H1 (cell line): ENCODE results near the gene COX5B. TPM values are rescaled to one million over a fixed set of nuclear protein-coding genes. Genes with fewer than 3 reads are reported as not detected.

ENCODE experiments used
- CTCF ChIA-PET: fragments of 300-600 bp; sonication (Branson Sonifier 250); formaldehyde crosslinking; loops from one replicate; lab custom pipeline; 2021; ENCODE audit not compliant: partially characterized antibody; lab: Charles Lee
- POLR2A ChIA-PET: fragments of 300-600 bp; sonication (Branson Sonifier 250); formaldehyde crosslinking; loops from one replicate; lab custom pipeline; 2021; ENCODE audit warnings: inconsistent platforms; ENCODE audit not compliant: partially characterized antibody; lab: Charles Lee
- DNase-seq, 2 experiments: peaks; one replicate each; pipeline versions ENCODE4 v3.0.0 to v3.0.0-alpha.2; 2010 to 2022; ENCODE audit warnings: low spot score in 2 of 2, low read depth in 1 of 2, mixed read lengths in 1 of 2
- FAIRE-seq: peaks from 2 replicates; lab custom pipeline; 2011; peaks lifted over from hg19 to GRCh38; lab: Jason Lieb, UNC
- H2AFZ ChIP-seq: 2 replicates; pipeline ENCODE4 v1.8.1; 2012; ENCODE audit warnings: low read length, inconsistent platforms
- H2AK5ac ChIP-seq: 2 replicates; pipeline ENCODE4 v1.6.1; 2013; ENCODE audit warnings: low read depth, low read length
- H2BK120ac ChIP-seq: replicated peaks from 2 replicates; pipeline ENCODE3; 2013; ENCODE audit warnings: low read depth, low read length, inconsistent platforms
- H2BK12ac ChIP-seq: 2 replicates; pipeline ENCODE4 v1.6.1; 2013; ENCODE audit warnings: low read depth, low read length
- H2BK15ac ChIP-seq: 2 replicates; pipeline ENCODE4 v1.6.1; 2013; ENCODE audit warnings: low read length
- H2BK20ac ChIP-seq: 2 replicates; pipeline ENCODE4 v1.6.1; 2013; ENCODE audit warnings: low read length
- H2BK5ac ChIP-seq: 2 replicates; pipeline ENCODE4 v1.6.1; 2013; ENCODE audit warnings: low read depth, low read length
- H3K14ac ChIP-seq: 2 replicates; pipeline ENCODE4 v1.6.1; 2013; ENCODE audit warnings: inconsistent platforms; ENCODE audit not compliant: insufficient read length
- H3K18ac ChIP-seq: 2 replicates; pipeline ENCODE4 v1.6.1; 2013; ENCODE audit warnings: low read length; ENCODE audit errors: extremely low read depth
- H3K23ac ChIP-seq: 2 replicates; pipeline ENCODE4 v1.6.1; 2013; ENCODE audit warnings: inconsistent platforms; ENCODE audit not compliant: insufficient read length
- H3K23me2 ChIP-seq: 2 replicates; pipeline ENCODE4 v1.6.1; 2013; ENCODE audit warnings: low read depth, low read length
- H3K27ac ChIP-seq: 2 replicates; pipeline ENCODE4 v1.6.1; 2011; ENCODE audit warnings: low read depth, low read length, inconsistent platforms
- H3K27me3 ChIP-seq, 4 experiments: replicated peaks in 1 of 4; 1 replicate in 1 of 4; 2 replicates in 3 of 4; pipeline versions ENCODE4 v1.6.1 to v1.8.1; 2011 to 2013; ENCODE audit warnings: low read length in 3 of 4, mild to moderate bottlenecking in 3 of 4, inconsistent platforms in 2 of 4, mixed read lengths in 2 of 4, moderate library complexity in 1 of 4; ENCODE audit not compliant: control insufficient read depth in 3 of 4, insufficient read depth in 3 of 4; ENCODE audit errors: extremely low read depth in 1 of 4
- H3K36me3 ChIP-seq, 4 experiments: 2 replicates each; pipeline versions ENCODE4 v1.6.1 to v1.8.1; 2011 to 2013; ENCODE audit warnings: mild to moderate bottlenecking in 4 of 4, low read length in 3 of 4, moderate library complexity in 2 of 4, control low read depth in 1 of 4, inconsistent platforms in 1 of 4; ENCODE audit not compliant: insufficient read depth in 4 of 4, control insufficient read depth in 2 of 4
- H3K4ac ChIP-seq: replicated peaks from 2 replicates; pipeline ENCODE3; 2013; ENCODE audit warnings: low read length, low read depth, mixed read lengths, inconsistent platforms; ENCODE audit not compliant: insufficient read length
- H3K4me1 ChIP-seq, 4 experiments: replicated peaks in 1 of 4; 1 replicate in 1 of 4; 2 replicates in 3 of 4; pipeline versions ENCODE4 v1.6.1 to v1.8.1; 2011 to 2013; ENCODE audit warnings: low read length in 3 of 4, inconsistent platforms in 2 of 4, mixed read lengths in 1 of 4; ENCODE audit not compliant: insufficient read depth in 4 of 4, control insufficient read depth in 3 of 4
- H3K4me2 ChIP-seq, 2 experiments: 2 replicates each; pipeline versions ENCODE4 v1.6.1 to v1.8.1; 2011 to 2013; ENCODE audit warnings: low read depth in 2 of 2, low read length in 2 of 2, control low read depth in 1 of 2, inconsistent platforms in 1 of 2, mild to moderate bottlenecking in 1 of 2; ENCODE audit not compliant: insufficient read depth in 1 of 2
- H3K4me3 ChIP-seq, 4 experiments: fragments of 200-600, 300-600 bp in 1 of 4; sonication (generic), shearing (Covaris generic), sonication (Bioruptor Twin) in 1 of 4; 2 replicates each; pipeline versions ENCODE4 v1.5.1 to v1.8.1; 2011 to 2016; ENCODE audit warnings: low read length in 4 of 4, low read depth in 3 of 4, control low read depth in 2 of 4, inconsistent platforms in 2 of 4, mild to moderate bottlenecking in 2 of 4, mixed read lengths in 1 of 4, moderate library complexity in 1 of 4; ENCODE audit not compliant: insufficient read depth in 2 of 4; ENCODE audit errors: extremely low read depth in 1 of 4
- H3K56ac ChIP-seq: replicated peaks from 2 replicates; pipeline ENCODE3; 2013; ENCODE audit warnings: low read depth, mild to moderate bottlenecking, mixed read lengths, low read length, inconsistent platforms; ENCODE audit not compliant: insufficient read length
- H3K79me1 ChIP-seq: 2 replicates; pipeline ENCODE4 v1.6.1; 2013; ENCODE audit warnings: low read depth, low read length, control low read depth
- H3K79me2 ChIP-seq, 2 experiments: 2 replicates each; pipeline versions ENCODE4 v1.6.1 to v1.8.1; 2012 to 2013; ENCODE audit warnings: low read length in 2 of 2, mild to moderate bottlenecking in 2 of 2, inconsistent platforms in 1 of 2; ENCODE audit not compliant: insufficient read depth in 2 of 2, control insufficient read depth in 1 of 2
- H3K9ac ChIP-seq, 4 experiments: replicated peaks in 1 of 4; 1 replicate in 1 of 4; 2 replicates in 3 of 4; pipeline versions ENCODE4 v1.6.1 to v1.8.1; 2011 to 2013; ENCODE audit warnings: low read depth in 3 of 4, low read length in 3 of 4, control low read depth in 2 of 4, mild to moderate bottlenecking in 2 of 4, moderate library complexity in 2 of 4, inconsistent platforms in 1 of 4; ENCODE audit errors: extremely low read depth in 1 of 4
- H3K9me3 ChIP-seq, 2 experiments: 2 replicates each; pipeline versions ENCODE4 v1.6.1 to v1.8.1; 2012 to 2013; ENCODE audit warnings: mild to moderate bottlenecking in 2 of 2, moderate library complexity in 2 of 2, control low read depth in 1 of 2, inconsistent platforms in 1 of 2, low read depth in 1 of 2, low read length in 1 of 2, mixed read lengths in 1 of 2; ENCODE audit not compliant: insufficient read depth in 2 of 2
- H4K20me1 ChIP-seq, 2 experiments: replicated peaks in 1 of 2; 2 replicates each; pipeline versions ENCODE3 to v1.8.1; 2011 to 2013; ENCODE audit warnings: inconsistent platforms in 2 of 2, low read length in 2 of 2, mild to moderate bottlenecking in 1 of 2; ENCODE audit not compliant: insufficient read depth in 2 of 2, control insufficient read depth in 1 of 2
- H4K5ac ChIP-seq: 2 replicates; pipeline ENCODE4 v1.6.1; 2013; ENCODE audit warnings: low read length, low read depth, mixed read lengths, inconsistent platforms; ENCODE audit not compliant: insufficient read length
- H4K8ac ChIP-seq: 2 replicates; pipeline ENCODE4 v1.8.0; 2013; ENCODE audit warnings: mild to moderate bottlenecking, moderate library complexity, low read length, inconsistent platforms; ENCODE audit not compliant: insufficient read depth; ENCODE audit errors: extremely low read depth
- H4K91ac ChIP-seq: replicated peaks from 2 replicates; pipeline ENCODE3; 2013; ENCODE audit warnings: low read length, mixed read lengths, inconsistent platforms; ENCODE audit not compliant: insufficient read length
- WGBS, 2 experiments: shearing (Covaris generic) in 1 of 2; methylation state at CpG; one replicate each; pipeline versions ENCODE4 v1.1.6 to v1.1.7; 2013 to 2015; ENCODE audit warnings: low lambda C conversion rate in 2 of 2, mixed read lengths in 2 of 2, inconsistent platforms in 1 of 2, low coverage in 1 of 2, missing lambda C conversion rate in 1 of 2; ENCODE audit not compliant: insufficient replicate concordance in 2 of 2, insufficient coverage in 1 of 2, insufficient read length in 1 of 2; ENCODE audit errors: extremely low coverage in 1 of 2, missing lambda C conversion rate in 1 of 2; 5-methylcytosine and 5-hydroxymethylcytosine counted together
- polyA plus RNA-seq, 7 experiments: library from polyadenylated mRNA; depleted of rRNA in 3 of 7; stranded (reverse) in 5 of 7; unstranded in 2 of 7; fragments of >200 nt in 5 of 7; fragments of 200-250 nt in 2 of 7; gene quantifications; 1 replicate in 5 of 7; 2 replicates in 1 of 7; 4 replicates in 1 of 7; pipeline versions ENCODE4 v1.2.1 to v1.2.3, GENCODE V29; 2011 to 2013; ENCODE audit warnings: missing spikeins in 2 of 7, mixed read lengths in 2 of 7
- total RNA-seq: library from RNA; stranded (reverse); fragmentation: NEBNext Ultra II Directional; extraction: Animal tissue kit (Norgen Biotek cat#: 25700); gene quantifications from 2 replicates; pipeline ENCODE4 v1.2.1, GENCODE V29; 2021

Gene COX5B
- total and polyA plus RNA-seq, 2 of the 8 experiments (the other 6 are each of a cell fraction or from before 2014, with no cell fraction given) = 233 to 468 TPM

DNA sequence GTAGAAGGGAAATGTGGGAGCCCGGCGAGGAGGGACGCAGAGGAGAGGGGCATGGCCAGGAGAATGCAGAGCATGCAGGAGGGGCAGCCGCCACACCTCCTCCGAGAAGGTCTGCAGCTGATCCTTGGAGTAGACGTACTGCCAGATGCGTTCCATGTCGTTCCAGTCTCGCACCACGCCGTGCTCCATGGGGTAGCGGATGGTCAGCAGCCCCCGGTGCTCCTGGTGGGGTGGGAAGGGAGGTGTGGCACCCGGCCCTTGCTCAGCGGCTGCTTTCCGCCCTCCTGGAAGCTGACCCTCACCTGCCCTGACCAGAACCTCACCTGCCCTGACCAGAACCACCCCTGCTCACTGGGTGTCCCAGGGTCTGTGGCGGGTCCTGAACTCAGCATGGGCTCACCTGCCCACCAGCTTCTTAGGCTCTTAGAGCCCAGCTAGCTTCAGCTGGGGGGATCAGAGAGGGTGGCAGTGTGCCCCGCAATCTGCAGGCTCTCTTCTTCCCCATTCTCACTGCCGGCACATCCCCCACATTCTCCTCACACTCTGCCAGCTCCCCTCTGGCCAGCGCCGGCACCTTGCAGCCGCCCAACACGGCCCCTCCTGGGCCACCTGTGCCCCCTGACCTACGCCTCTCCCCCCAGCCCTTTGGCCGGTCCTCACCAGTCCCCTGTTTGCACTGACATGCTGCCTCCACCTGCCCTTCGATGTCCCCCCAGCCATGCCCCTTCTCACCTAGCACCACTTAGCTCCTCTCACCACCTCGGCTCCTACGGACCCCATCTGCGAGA is 13.6 kb downstream of the COX5B start:
- FAIRE-seq = no peak
- POLR2A ChIA-PET = interaction anchor here (0.7 to 7.9 kb wide), 3 partner anchors 8 to 39 kb away, joined by 3 to 102 read pairs (median 71); partner anchors contain the start of gene COX5B
- Histone ChIP-seq H3K23me2 (peaks cover 7% of the 10 kb centered on the region), H2BK12ac (no peak overlapping the region), H3K56ac (no peak overlapping the region), H3K4me2 (no peak overlapping the region), H2BK120ac (no peak overlapping the region), H3K18ac (no peak overlapping the region), H3K27ac (no peak overlapping the region), H2BK5ac (no peak overlapping the region), H3K36me3 (peaks cover 3 to 18% (median 7%) of the 10 kb centered on the region in 4 experiments; a peak in 5 of 8 replicates), H3K27me3 (no peaks in the 10 kb centered on the region), H2BK20ac (no peak overlapping the region), H3K14ac (no peak overlapping the region), H3K79me1 (peaks cover 8% of the 10 kb centered on the region), H3K4me1 (peaks cover 0 to 9% (median 7%) of the 10 kb centered on the region in 4 experiments; a peak in 3 of 7 replicates), H3K4ac (no peak overlapping the region), H3K9ac (no peak overlapping the region), H3K23ac (no peak overlapping the region), H3K79me2 (peaks cover 0 to 25% of the 10 kb centered on the region in 2 experiments; a peak in 2 of 4 replicates), H4K8ac (peak overlapping the region; percentile 60; the same call in 1 of the 2 replicates), H2AK5ac (no peak overlapping the region), H3K4me3 (no peak overlapping the region), H3K9me3 (no peaks in the 10 kb centered on the region), H4K5ac (no peak overlapping the region), H2AFZ (no peak overlapping the region), H4K91ac (no peak overlapping the region), H2BK15ac (no peak overlapping the region), H4K20me1 (peaks cover 0 to 13% of the 10 kb centered on the region in 2 experiments)
- no peak for DNase-seq
- 89% methylated on average over 29 of the region's 29 CpGs; no CpG with 5 or more reads in 1 of the 2 experiments for WGBS, 2 experiments
- CTCF ChIA-PET = interaction anchor here (1.2 to 8.2 kb wide), 4 partner anchors 8 to 69 kb away, joined by 3 to 132 read pairs (median 34); no protein-coding TSS in a partner anchor
